ENCODE data around the gene PNPLA7. TPM values are rescaled to one million over a fixed set of nuclear protein-coding genes. Genes with fewer than 3 reads are reported as not detected.

PNPLA7 gene
- total and polyA plus RNA-seq, 10 of the 15 experiments (the other 5 are each of a cell fraction or from before 2014, with no cell fraction given): 0.04 to 0.85 (median 0.19) TPM; not detected in 1

- TF ChIP-seq, protein P1, sequence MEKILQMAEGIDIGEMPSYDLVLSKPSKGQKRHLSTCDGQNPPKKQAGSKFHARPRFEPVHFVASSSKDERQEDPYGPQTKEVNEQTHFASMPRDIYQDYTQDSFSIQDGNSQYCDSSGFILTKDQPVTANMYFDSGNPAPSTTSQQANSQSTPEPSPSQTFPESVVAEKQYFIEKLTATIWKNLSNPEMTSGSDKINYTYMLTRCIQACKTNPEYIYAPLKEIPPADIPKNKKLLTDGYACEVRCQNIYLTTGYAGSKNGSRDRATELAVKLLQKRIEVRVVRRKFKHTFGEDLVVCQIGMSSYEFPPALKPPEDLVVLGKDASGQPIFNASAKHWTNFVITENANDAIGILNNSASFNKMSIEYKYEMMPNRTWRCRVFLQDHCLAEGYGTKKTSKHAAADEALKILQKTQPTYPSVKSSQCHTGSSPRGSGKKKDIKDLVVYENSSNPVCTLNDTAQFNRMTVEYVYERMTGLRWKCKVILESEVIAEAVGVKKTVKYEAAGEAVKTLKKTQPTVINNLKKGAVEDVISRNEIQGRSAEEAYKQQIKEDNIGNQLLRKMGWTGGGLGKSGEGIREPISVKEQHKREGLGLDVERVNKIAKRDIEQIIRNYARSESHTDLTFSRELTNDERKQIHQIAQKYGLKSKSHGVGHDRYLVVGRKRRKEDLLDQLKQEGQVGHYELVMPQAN (conservative IDR thresholded peaks at IDR 0.05): peak; percentile 70; the same call in 1 of the 2 replicates
- TF ChIP-seq NFIC (IDR thresholded peaks at IDR 0.05; ENCODE audit: low read depth, low read length): no peak
- no peak for TF ChIP-seq JUNB (IDR thresholded peaks at IDR 0.05)
- TF ChIP-seq IKZF1 (conservative IDR thresholded peaks at IDR 0.05): peak; percentile 79
- TF ChIP-seq ZNF217 (IDR thresholded peaks at IDR 0.05): peak; percentile 35; the same call in 1 of the 2 replicates
- peak; percentile 88 for TF ChIP-seq LARP7 (IDR thresholded peaks at IDR 0.05)
- peak; percentile 78 for TF ChIP-seq NR2F1 (conservative IDR thresholded peaks at IDR 0.05)
- TF ChIP-seq, protein P2, sequence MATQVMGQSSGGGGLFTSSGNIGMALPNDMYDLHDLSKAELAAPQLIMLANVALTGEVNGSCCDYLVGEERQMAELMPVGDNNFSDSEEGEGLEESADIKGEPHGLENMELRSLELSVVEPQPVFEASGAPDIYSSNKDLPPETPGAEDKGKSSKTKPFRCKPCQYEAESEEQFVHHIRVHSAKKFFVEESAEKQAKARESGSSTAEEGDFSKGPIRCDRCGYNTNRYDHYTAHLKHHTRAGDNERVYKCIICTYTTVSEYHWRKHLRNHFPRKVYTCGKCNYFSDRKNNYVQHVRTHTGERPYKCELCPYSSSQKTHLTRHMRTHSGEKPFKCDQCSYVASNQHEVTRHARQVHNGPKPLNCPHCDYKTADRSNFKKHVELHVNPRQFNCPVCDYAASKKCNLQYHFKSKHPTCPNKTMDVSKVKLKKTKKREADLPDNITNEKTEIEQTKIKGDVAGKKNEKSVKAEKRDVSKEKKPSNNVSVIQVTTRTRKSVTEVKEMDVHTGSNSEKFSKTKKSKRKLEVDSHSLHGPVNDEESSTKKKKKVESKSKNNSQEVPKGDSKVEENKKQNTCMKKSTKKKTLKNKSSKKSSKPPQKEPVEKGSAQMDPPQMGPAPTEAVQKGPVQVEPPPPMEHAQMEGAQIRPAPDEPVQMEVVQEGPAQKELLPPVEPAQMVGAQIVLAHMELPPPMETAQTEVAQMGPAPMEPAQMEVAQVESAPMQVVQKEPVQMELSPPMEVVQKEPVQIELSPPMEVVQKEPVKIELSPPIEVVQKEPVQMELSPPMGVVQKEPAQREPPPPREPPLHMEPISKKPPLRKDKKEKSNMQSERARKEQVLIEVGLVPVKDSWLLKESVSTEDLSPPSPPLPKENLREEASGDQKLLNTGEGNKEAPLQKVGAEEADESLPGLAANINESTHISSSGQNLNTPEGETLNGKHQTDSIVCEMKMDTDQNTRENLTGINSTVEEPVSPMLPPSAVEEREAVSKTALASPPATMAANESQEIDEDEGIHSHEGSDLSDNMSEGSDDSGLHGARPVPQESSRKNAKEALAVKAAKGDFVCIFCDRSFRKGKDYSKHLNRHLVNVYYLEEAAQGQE (IDR thresholded peaks at IDR 0.05; ENCODE audit: low read depth, low read length): no peak
- TF ChIP-seq RAD51 (IDR thresholded peaks at IDR 0.05): no peak
- peak; percentile 85 for TF ChIP-seq BACH1 (IDR thresholded peaks at IDR 0.05; ENCODE audit: borderline replicate concordance)
- TF ChIP-seq CREM (IDR thresholded peaks at IDR 0.05; ENCODE audit: low read depth): peak; percentile 78
- TF ChIP-seq POLR2AphosphoS5 (IDR thresholded peaks at IDR 0.05; ENCODE audit: low read length): peak; percentile 39; the same call in 1 of the 2 replicates
These were observed 91.0 kb downstream of the PNPLA7 start, which contains the start of gene NSMF (continued) for GRCh38 chr9:137459152-137459600.

All from GM12878 (cell line).